OCI-LY3 (cell line): ENCODE measurements around the gene OR1F1.
A peak's percentile ranks its signal among the peaks of the same experiment; 100 is the strongest.

ENCODE experiments used
- CTCF ChIP-seq: fragments of 200-600, 300-600 bp; sonication (generic); IDR thresholded peaks from 2 replicates; pipeline ENCODE4 v1.5.1; 2014; ENCODE audit warnings: antibody characterized with exemption, low read length, low read depth
- EZH2phosphoT487 ChIP-seq: fragments of 200-600 bp; shearing (Covaris generic); IDR thresholded peaks from 2 replicates; pipeline ENCODE4 v1.6.1; 2018; ENCODE audit warnings: antibody characterized with exemption, mixed run types, low read depth

GRCh38 chr16:3149630-3150345 lies 38.2 kb upstream of the OR1F1 start:
- TF ChIP-seq CTCF (peak; percentile 54), EZH2phosphoT487 (no peak)
